H9 (cell line): Measurements from ENCODE around the gene PEMT. TPM values are rescaled to one million over a fixed set of nuclear protein-coding genes. Genes with fewer than 3 reads are reported as not detected.

Source experiments
- DNase-seq: peaks from one replicate; pipeline ENCODE4 v3.0.0-alpha.2; 2017
- H2AFZ ChIP-seq: one replicate; pipeline ENCODE4 v1.6.1; 2013; ENCODE audit warnings: mild to moderate bottlenecking, low read length, control low read depth, moderate library complexity
- H2AK5ac ChIP-seq: 2 replicates; pipeline ENCODE4 v1.6.1; 2013; ENCODE audit warnings: low read length, control low read depth, mixed read lengths; ENCODE audit not compliant: insufficient read length
- H2BK120ac ChIP-seq: one replicate; pipeline ENCODE4 v1.6.1; 2013; ENCODE audit warnings: low read depth, mild to moderate bottlenecking, low read length, control low read depth, inconsistent platforms; ENCODE audit not compliant: poor library complexity, severe bottlenecking
- H2BK12ac ChIP-seq: 2 replicates; pipeline ENCODE4 v1.6.1; 2013; ENCODE audit warnings: low read length, control low read depth, mixed read lengths, low read depth; ENCODE audit not compliant: insufficient read length
- H2BK15ac ChIP-seq: 2 replicates; pipeline ENCODE4 v1.6.1; 2013; ENCODE audit warnings: low read depth, low read length, control low read depth
- H2BK20ac ChIP-seq: one replicate; pipeline ENCODE4 v1.6.1; 2013; ENCODE audit warnings: low read depth, mild to moderate bottlenecking, low read length, control low read depth, inconsistent platforms; ENCODE audit not compliant: poor library complexity, severe bottlenecking
- H2BK5ac ChIP-seq: 2 replicates; pipeline ENCODE4 v1.6.1; 2013; ENCODE audit warnings: low read length, control low read depth, mixed read lengths; ENCODE audit not compliant: insufficient read length
- H3K14ac ChIP-seq: 2 replicates; pipeline ENCODE4 v1.6.1; 2013; ENCODE audit warnings: low read length, control low read depth; ENCODE audit not compliant: insufficient read depth
- H3K18ac ChIP-seq: 2 replicates; pipeline ENCODE4 v1.6.1; 2013; ENCODE audit warnings: low read depth, mild to moderate bottlenecking, mixed read lengths, low read length, control low read depth; ENCODE audit not compliant: insufficient read length
- H3K23ac ChIP-seq: 2 replicates; pipeline ENCODE4 v1.6.1; 2013; ENCODE audit warnings: low read length, control low read depth, mixed read lengths, low read depth; ENCODE audit not compliant: insufficient read length
- H3K23me2 ChIP-seq: 2 replicates; pipeline ENCODE4 v1.6.1; 2013; ENCODE audit warnings: low read depth, mild to moderate bottlenecking, mixed read lengths, low read length, control low read depth; ENCODE audit not compliant: insufficient read length, poor library complexity, severe bottlenecking
- H3K27ac ChIP-seq: 2 replicates; pipeline ENCODE4 v1.5.1; 2013; ENCODE audit warnings: low read length, control low read depth, mixed read lengths, low read depth; ENCODE audit not compliant: insufficient read length
- H3K27me3 ChIP-seq: 2 replicates; pipeline ENCODE4 v1.6.1; 2013; ENCODE audit warnings: low read length, control low read depth, inconsistent platforms; ENCODE audit not compliant: insufficient read depth
- H3K4ac ChIP-seq: 2 replicates; pipeline ENCODE4 v1.6.1; 2013; ENCODE audit warnings: low read depth, mild to moderate bottlenecking, control low read depth, inconsistent platforms, low read length, moderate library complexity
- H3K4me1 ChIP-seq: 2 replicates; pipeline ENCODE4 v1.6.1; 2013; ENCODE audit warnings: low read length, control low read depth, inconsistent platforms; ENCODE audit not compliant: insufficient read depth
- H3K4me2 ChIP-seq: 2 replicates; pipeline ENCODE4 v1.6.1; 2013; ENCODE audit warnings: low read length, control low read depth, mixed read lengths; ENCODE audit not compliant: insufficient read length, insufficient read depth
- H3K56ac ChIP-seq: 2 replicates; pipeline ENCODE4 v1.6.1; 2013; ENCODE audit warnings: low read depth, mild to moderate bottlenecking, mixed read lengths, low read length, control low read depth; ENCODE audit not compliant: insufficient read length
- H3K79me1 ChIP-seq: 2 replicates; pipeline ENCODE4 v1.6.1; 2013; ENCODE audit warnings: low read depth, mild to moderate bottlenecking, moderate library complexity, low read length, control low read depth, inconsistent platforms; ENCODE audit not compliant: insufficient read depth, poor library complexity, severe bottlenecking
- H3K79me2 ChIP-seq: 2 replicates; pipeline ENCODE4 v1.6.1; 2013; ENCODE audit warnings: low read length, control low read depth, inconsistent platforms; ENCODE audit not compliant: insufficient read depth
- H3K9ac ChIP-seq: 2 replicates; pipeline ENCODE4 v1.6.1; 2013; ENCODE audit warnings: low read length, control low read depth, mixed read lengths; ENCODE audit not compliant: insufficient read length; ENCODE audit errors: extremely low read depth
- H3K9me3 ChIP-seq: one replicate; pipeline ENCODE4 v1.6.1; 2013; ENCODE audit warnings: low read depth, low read length, inconsistent platforms; ENCODE audit not compliant: control insufficient read depth
- H3T11ph ChIP-seq: one replicate; pipeline ENCODE4 v1.6.1; 2013; ENCODE audit warnings: mild to moderate bottlenecking, low read length, control low read depth, inconsistent platforms
- H4K20me1 ChIP-seq: one replicate; pipeline ENCODE4 v1.6.1; 2013; ENCODE audit not compliant: control insufficient read depth, insufficient read length, insufficient read depth
- H4K5ac ChIP-seq: 2 replicates; pipeline ENCODE4 v1.6.1; 2013; ENCODE audit warnings: low read depth, mild to moderate bottlenecking, mixed read lengths, low read length, control low read depth; ENCODE audit not compliant: insufficient read length
- H4K8ac ChIP-seq: replicated peaks from 2 replicates; pipeline ENCODE4 v1.6.1; 2013; ENCODE audit warnings: low read length, control low read depth, mixed read lengths, low read depth; ENCODE audit not compliant: insufficient read length
- H4K91ac ChIP-seq: 2 replicates; pipeline ENCODE4 v1.6.1; 2013; ENCODE audit warnings: low read depth, mild to moderate bottlenecking, moderate library complexity, mixed read lengths, low read length, control low read depth; ENCODE audit not compliant: insufficient read length
- H3K27ac Mint-ChIP-seq, 3 experiments: 2 replicates in 2 of 3; 3 replicates in 1 of 3; pipeline ENCODE4 v1.8.0; 2020 to 2021; ENCODE audit warnings: mixed read lengths in 3 of 3, mild to moderate bottlenecking in 1 of 3, moderate library complexity in 1 of 3
- H3K27me3 Mint-ChIP-seq: 2 replicates; pipeline ENCODE4 v1.8.0; 2021; ENCODE audit warnings: low read depth, mild to moderate bottlenecking, moderate library complexity, mixed read lengths
- H3K36me3 Mint-ChIP-seq, 3 experiments: 2 replicates in 2 of 3; 3 replicates in 1 of 3; pipeline ENCODE4 v1.8.0; 2020 to 2021; ENCODE audit warnings: low read depth in 3 of 3, mixed read lengths in 3 of 3; ENCODE audit not compliant: insufficient read depth in 1 of 3
- H3K4me1 Mint-ChIP-seq, 2 experiments: 2 replicates each; pipeline ENCODE4 v1.8.0; 2020; ENCODE audit warnings: mixed read lengths in 2 of 2
- H3K4me3 Mint-ChIP-seq, 2 experiments: 2 replicates in 1 of 2; 3 replicates in 1 of 2; pipeline ENCODE4 v1.8.0; 2020 to 2021; ENCODE audit warnings: mild to moderate bottlenecking in 2 of 2, mixed read lengths in 2 of 2, moderate library complexity in 1 of 2
- H3K9me3 Mint-ChIP-seq, 2 experiments: 2 replicates in 1 of 2; 3 replicates in 1 of 2; pipeline ENCODE4 v1.8.0; 2020; ENCODE audit warnings: mild to moderate bottlenecking in 2 of 2, mixed read lengths in 2 of 2, moderate library complexity in 1 of 2
- WGBS: extraction: QIAGEN DNeasy Blood & Tissue Kit; methylation state at CpG from one replicate; pipeline ENCODE4 v1.1.7; 2013; ENCODE audit warnings: missing lambda C conversion rate, low lambda C conversion rate, mixed read lengths; ENCODE audit not compliant: insufficient read length; ENCODE audit errors: extremely low coverage; 5-methylcytosine and 5-hydroxymethylcytosine counted together
- total RNA-seq: library from RNA; stranded (reverse); gene quantifications from 2 replicates; pipeline ENCODE4 v1.2.1, GENCODE V29; 2021
- TF ChIP-seq, protein P1 (sequence below): fragments of 200-600 bp; sonication (generic); conservative IDR thresholded peaks from 3 replicates; pipeline ENCODE4 v1.8.0; 2021; ENCODE audit warnings: antibody characterized with exemption, mild to moderate bottlenecking

The PEMT gene
- total RNA-seq, 1 experiment from 2014 or later, result 63.2 TPM

DNA sequence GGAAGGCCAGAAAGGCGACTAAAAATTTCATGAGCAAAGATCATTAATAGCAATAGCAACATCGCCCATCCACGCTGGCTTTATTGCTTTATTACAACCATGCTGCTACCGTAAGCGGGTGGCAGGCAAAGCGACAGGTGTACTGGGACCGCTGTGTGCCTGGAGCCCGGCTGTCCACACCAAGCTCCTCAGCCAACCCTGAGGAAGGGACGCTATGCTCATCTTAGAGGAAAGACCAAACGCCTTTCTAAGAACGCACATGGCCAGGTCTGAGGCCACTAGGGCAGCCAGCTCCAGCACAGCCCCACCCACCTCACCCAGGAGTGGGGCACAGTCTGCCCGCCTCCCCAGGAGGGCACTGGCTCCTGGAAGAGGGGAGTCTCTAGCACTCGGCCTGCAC lies 28.0 kb downstream of the PEMT start:
- no peak overlapping the region for H3K4ac ChIP-seq
- WGBS, result no CpG with 5 or more reads among the region's 13 CpGs
- no peak overlapping the region for H3K9ac ChIP-seq
- H4K5ac ChIP-seq, result no peak overlapping the region
- no peak overlapping the region; the same call in 1 of the 2 replicates for H3K14ac ChIP-seq
- H3T11ph ChIP-seq, result no peak overlapping the region
- DNase-seq, result no peak
- H3K27ac Mint-ChIP-seq, result no peak overlapping the region; a peak in 1 of 7 replicates
- no peaks in the 10 kb centered on the region for H3K9me3 Mint-ChIP-seq
- no peaks in the 10 kb centered on the region for H3K79me1 ChIP-seq
- H3K23me2 ChIP-seq, result no peaks in the 10 kb centered on the region
- H4K20me1 ChIP-seq, result no peaks in the 10 kb centered on the region
- no peaks in the 10 kb centered on the region; a peak in 3 of 7 replicates for H3K36me3 Mint-ChIP-seq
- H4K8ac ChIP-seq, result no peak overlapping the region
- no peak overlapping the region for H4K91ac ChIP-seq
- H3K4me1 ChIP-seq, result peaks cover 2% of the 10 kb centered on the region; the same call in 1 of the 2 replicates
- H3K79me2 ChIP-seq, result no peaks in the 10 kb centered on the region
- H3K4me3 Mint-ChIP-seq, result no peak overlapping the region
- no peaks in the 10 kb centered on the region; the same call in 1 of the 2 replicates for H3K27me3 Mint-ChIP-seq
- H2BK12ac ChIP-seq, result no peak overlapping the region
- H3K9me3 ChIP-seq, result no peaks in the 10 kb centered on the region
- H3K4me2 ChIP-seq, result no peak overlapping the region
- H3K23ac ChIP-seq, result no peak overlapping the region
- no peak overlapping the region for H3K18ac ChIP-seq
- H3K27ac ChIP-seq, result no peak overlapping the region
- no peak overlapping the region for H3K56ac ChIP-seq
- no peak overlapping the region for H2BK15ac ChIP-seq
- H2BK120ac ChIP-seq, result no peak overlapping the region
- H2BK5ac ChIP-seq, result no peak overlapping the region
- no peak overlapping the region for H2AFZ ChIP-seq
- no peaks in the 10 kb centered on the region for H3K27me3 ChIP-seq
- no peak overlapping the region for H2BK20ac ChIP-seq
- H2AK5ac ChIP-seq, result no peak overlapping the region
- H3K4me1 Mint-ChIP-seq, result peaks cover 22 to 35% of the 10 kb centered on the region in 2 experiments
- TF ChIP-seq, protein P1, sequence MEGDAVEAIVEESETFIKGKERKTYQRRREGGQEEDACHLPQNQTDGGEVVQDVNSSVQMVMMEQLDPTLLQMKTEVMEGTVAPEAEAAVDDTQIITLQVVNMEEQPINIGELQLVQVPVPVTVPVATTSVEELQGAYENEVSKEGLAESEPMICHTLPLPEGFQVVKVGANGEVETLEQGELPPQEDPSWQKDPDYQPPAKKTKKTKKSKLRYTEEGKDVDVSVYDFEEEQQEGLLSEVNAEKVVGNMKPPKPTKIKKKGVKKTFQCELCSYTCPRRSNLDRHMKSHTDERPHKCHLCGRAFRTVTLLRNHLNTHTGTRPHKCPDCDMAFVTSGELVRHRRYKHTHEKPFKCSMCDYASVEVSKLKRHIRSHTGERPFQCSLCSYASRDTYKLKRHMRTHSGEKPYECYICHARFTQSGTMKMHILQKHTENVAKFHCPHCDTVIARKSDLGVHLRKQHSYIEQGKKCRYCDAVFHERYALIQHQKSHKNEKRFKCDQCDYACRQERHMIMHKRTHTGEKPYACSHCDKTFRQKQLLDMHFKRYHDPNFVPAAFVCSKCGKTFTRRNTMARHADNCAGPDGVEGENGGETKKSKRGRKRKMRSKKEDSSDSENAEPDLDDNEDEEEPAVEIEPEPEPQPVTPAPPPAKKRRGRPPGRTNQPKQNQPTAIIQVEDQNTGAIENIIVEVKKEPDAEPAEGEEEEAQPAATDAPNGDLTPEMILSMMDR, result no peak
